ENCODE measurements around the gene ABHD17A. TPM values are rescaled to one million over a fixed set of nuclear protein-coding genes. Genes with fewer than 3 reads are reported as not detected.

Gene ABHD17A
- total RNA-seq, 1 experiment from 2014 or later: 47.7 TPM

DNA sequence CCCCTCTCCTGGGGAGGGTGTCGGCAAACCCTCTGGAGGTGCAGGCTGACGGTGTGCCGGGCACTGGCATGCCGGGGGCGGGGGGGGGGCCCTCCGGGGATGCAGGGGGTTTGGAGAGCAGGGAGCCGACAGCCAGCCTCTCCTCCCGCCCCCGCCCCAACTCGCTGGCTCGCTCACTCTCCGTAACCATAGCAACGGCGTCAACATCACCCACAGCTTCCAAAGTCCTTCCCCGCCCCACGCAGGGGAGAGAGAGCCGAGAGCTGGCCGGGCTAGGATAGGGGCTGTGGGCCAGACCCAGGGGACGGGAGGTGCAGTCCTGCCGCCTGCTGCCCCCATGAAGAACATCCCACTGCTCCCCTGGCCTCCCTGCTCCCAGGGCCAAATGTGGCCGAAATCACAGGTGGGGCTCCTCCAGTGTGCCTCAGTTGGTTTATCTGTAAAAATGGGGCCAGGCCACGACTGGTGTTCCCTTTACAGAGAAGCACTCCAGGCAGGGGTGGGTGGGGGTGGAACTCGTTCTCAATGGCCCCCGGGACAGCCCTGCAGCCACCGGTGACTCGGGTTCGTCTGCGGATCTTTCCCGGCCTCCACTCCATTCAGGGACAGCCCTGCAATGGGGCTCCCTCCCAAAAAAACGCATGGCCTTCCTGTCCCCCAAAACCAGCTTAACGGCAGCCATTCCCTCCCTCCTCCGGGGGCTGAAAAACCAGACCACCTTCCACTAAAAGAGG lies 25.1 kb downstream of the ABHD17A start:
- peaks cover 5% of the 10 kb centered on the region for H3K4me1 Mint-ChIP-seq (ENCODE audit: low read depth, unreplicated experiment)
- peak; percentile 87 to 88 for DNase-seq
- no TSS peak for BruUV-seq (replicated peaks)
- H3K27me3 Mint-ChIP-seq (ENCODE audit: insufficient read depth, unreplicated experiment): no peaks in the 10 kb centered on the region
- CTCF ChIA-PET: interaction anchor here (0.6 to 0.9 kb wide), 2 partner anchors 11 to 14 kb away, joined by 3 to 9 read pairs; no protein-coding TSS in a partner anchor
- no peaks in the 10 kb centered on the region for H3K27me3 ChIP-seq (replicated peaks; ENCODE audit: control insufficient read depth, insufficient read depth, low read length)
- peaks cover 14% of the 10 kb centered on the region for H3K36me3 Mint-ChIP-seq (ENCODE audit: insufficient read depth, unreplicated experiment)
- H3K4me3 ChIP-seq (ENCODE audit: low read depth, low read length): peak overlapping the region; percentile 11
- peak overlapping the region; percentile 76 for H3K27ac Mint-ChIP-seq (ENCODE audit: unreplicated experiment)
- H3K36me3 ChIP-seq (ENCODE audit: control insufficient read depth, insufficient read depth, low read length): no peaks in the 10 kb centered on the region
- peaks cover 43% of the 10 kb centered on the region for H3K4me1 ChIP-seq
- intact Hi-C loops (cut with micrococcal nuclease; ENCODE audit: unreplicated experiment): no loop called here
- TF ChIP-seq CTCF (IDR thresholded peaks at IDR 0.05; ENCODE audit: insufficient read depth in 1 of 2, low read depth in 1 of 2, low read length in 1 of 2, severe bottlenecking in 1 of 2, unreplicated experiment in 1 of 2): no peak
- POLR2A ChIA-PET: interaction anchor here (0.5 kb wide), 1 partner anchor 681 kb away, joined by 3 read pairs; no protein-coding TSS in a partner anchor
- H3K9me3 ChIP-seq: no peaks in the 10 kb centered on the region
- H3K4me3 Mint-ChIP-seq (ENCODE audit: unreplicated experiment): no peak overlapping the region
- no peaks in the 10 kb centered on the region for H3K9me3 Mint-ChIP-seq (ENCODE audit: unreplicated experiment)

DNA sequence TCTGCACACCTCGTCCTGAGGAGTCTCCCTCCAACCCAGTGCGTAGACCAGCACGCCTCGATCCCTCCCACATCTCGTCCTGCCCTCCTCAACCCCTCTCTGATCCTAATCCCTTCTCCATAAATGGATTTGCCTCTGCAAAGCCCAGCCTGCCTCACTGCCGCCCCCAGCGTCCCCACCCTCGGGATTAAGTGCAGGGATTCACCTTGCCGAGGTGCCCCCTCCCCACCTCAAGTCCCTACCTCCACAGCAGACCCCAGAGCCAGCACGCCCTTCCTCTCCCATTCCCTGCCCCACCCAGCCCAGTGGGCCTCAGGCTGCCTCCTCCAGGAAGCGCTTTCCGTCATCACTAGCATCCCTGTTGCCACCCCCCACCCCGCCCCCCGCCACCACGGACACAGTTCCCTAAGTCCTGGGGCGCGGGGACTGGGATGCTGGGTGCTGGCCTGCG lies 25.9 kb downstream of the ABHD17A start:
- CTCF ChIA-PET: interaction anchor here (0.9 kb wide), 1 partner anchor 10 kb away, joined by 9 read pairs; no protein-coding TSS in a partner anchor
- DNase-seq: no peak
- no peaks in the 10 kb centered on the region for H3K27me3 Mint-ChIP-seq (ENCODE audit: insufficient read depth, unreplicated experiment)
- H3K4me3 Mint-ChIP-seq (ENCODE audit: unreplicated experiment): no peak overlapping the region
- peaks cover 14% of the 10 kb centered on the region for H3K36me3 Mint-ChIP-seq (ENCODE audit: insufficient read depth, unreplicated experiment)
- Histone ChIP-seq H3K9me3 (no peaks in the 10 kb centered on the region), H3K4me1 (peaks cover 39% of the 10 kb centered on the region), H3K27me3 (replicated peaks; ENCODE audit: control insufficient read depth, insufficient read depth, low read length) (no peaks in the 10 kb centered on the region), H3K4me3 (ENCODE audit: low read depth, low read length) (no peak overlapping the region), H3K36me3 (ENCODE audit: control insufficient read depth, insufficient read depth, low read length) (no peaks in the 10 kb centered on the region)
- BruUV-seq (replicated peaks): no TSS peak
- no peak for TF ChIP-seq CTCF (IDR thresholded peaks at IDR 0.05; ENCODE audit: insufficient read depth in 1 of 2, low read depth in 1 of 2, low read length in 1 of 2, severe bottlenecking in 1 of 2, unreplicated experiment in 1 of 2)
- POLR2A ChIA-PET: no interaction called here
- H3K27ac Mint-ChIP-seq (ENCODE audit: unreplicated experiment): peak overlapping the region; percentile 76
- peaks cover 5% of the 10 kb centered on the region for H3K4me1 Mint-ChIP-seq (ENCODE audit: low read depth, unreplicated experiment)
- intact Hi-C loops (cut with micrococcal nuclease; ENCODE audit: unreplicated experiment): no loop called here
- H3K9me3 Mint-ChIP-seq (ENCODE audit: unreplicated experiment): no peaks in the 10 kb centered on the region

- no TSS peak for BruUV-seq (replicated peaks)
- Mint-ChIP-seq H3K27ac (ENCODE audit: unreplicated experiment) (peak overlapping the region; percentile 32), H3K4me3 (ENCODE audit: unreplicated experiment) (no peak overlapping the region), H3K9me3 (ENCODE audit: unreplicated experiment) (no peaks in the 10 kb centered on the region), H3K36me3 (ENCODE audit: insufficient read depth, unreplicated experiment) (peaks cover 14% of the 10 kb centered on the region), H3K27me3 (ENCODE audit: insufficient read depth, unreplicated experiment) (no peaks in the 10 kb centered on the region), H3K4me1 (ENCODE audit: low read depth, unreplicated experiment) (peaks cover 5% of the 10 kb centered on the region)
- Histone ChIP-seq H3K27me3 (replicated peaks; ENCODE audit: control insufficient read depth, insufficient read depth, low read length) (no peaks in the 10 kb centered on the region), H3K4me1 (peaks cover 39% of the 10 kb centered on the region), H3K36me3 (ENCODE audit: control insufficient read depth, insufficient read depth, low read length) (no peaks in the 10 kb centered on the region), H3K9me3 (no peaks in the 10 kb centered on the region), H3K4me3 (ENCODE audit: low read depth, low read length) (no peak overlapping the region)
- TF ChIP-seq CTCF (IDR thresholded peaks at IDR 0.05; ENCODE audit: insufficient read depth in 1 of 2, low read depth in 1 of 2, low read length in 1 of 2, severe bottlenecking in 1 of 2, unreplicated experiment in 1 of 2): no peak
- POLR2A ChIA-PET: no interaction called here
- no peak for DNase-seq
- intact Hi-C loops (cut with micrococcal nuclease; ENCODE audit: unreplicated experiment): no loop called here
- CTCF ChIA-PET: interaction anchor here (0.6 kb wide), 1 partner anchor 1335 kb away, joined by 6 read pairs; no protein-coding TSS in a partner anchor
These were observed 26.7 kb downstream of the ABHD17A start for GRCh38 chr19:1858412-1859081.

Data from Caco-2 (cell line).